Panc1 (cell line): ENCODE results near the gene ADRM1. TPM values are rescaled to one million over a fixed set of nuclear protein-coding genes. Genes with fewer than 3 reads are reported as not detected.

ENCODE experiments used
- ATAC-seq: fragments of 200-7000 bp; cut with Tn5 transposase; 2 replicates; pipeline ENCODE4 v1.9.1; 2020; ENCODE audit warnings: mild to moderate bottlenecking, moderate library complexity
- BruUV-seq: library from RNA; stranded (reverse); fragments of 400-500 nt; replicated peaks from 2 replicates; lab custom pipeline; 2021; lab: Mats Ljungman, UMichigan
- CTCF ChIA-PET: fragments of 300-600 bp; sonication (Branson Sonifier 250); formaldehyde crosslinking; loops from one replicate; lab custom pipeline; 2022; ENCODE audit warnings: antibody characterized with exemption; lab: Charles Lee
- POLR2A ChIA-PET: fragments of 300-600 bp; sonication (Branson Sonifier 250); formaldehyde crosslinking; loops from one replicate; lab custom pipeline; 2022; ENCODE audit warnings: antibody characterized with exemption; lab: Charles Lee
- DNase-seq: peaks from one replicate; pipeline ENCODE4 v3.0.0-alpha.2; 2010; ENCODE audit warnings: low read depth, low spot score
- H3K27ac ChIP-seq: 2 replicates; pipeline ENCODE4 v1.5.1; 2011; ENCODE audit warnings: mild to moderate bottlenecking, low read length, inconsistent platforms
- H3K27me3 ChIP-seq: fragments of 200-500 bp; sonication (Bioruptor generic); 2 replicates; pipeline ENCODE4 v1.6.0; 2014; ENCODE audit warnings: low read length, inconsistent platforms; ENCODE audit not compliant: control insufficient read depth, insufficient read depth
- H3K36me3 ChIP-seq: fragments of 200-500 bp; sonication (Bioruptor generic); 2 replicates; pipeline ENCODE4 v1.5.1; 2014; ENCODE audit warnings: inconsistent platforms, mild to moderate bottlenecking, low read length, moderate library complexity; ENCODE audit not compliant: control insufficient read depth, insufficient read depth
- H3K4me1 ChIP-seq: 2 replicates; pipeline ENCODE4 v1.5.1; 2011; ENCODE audit warnings: inconsistent platforms, mild to moderate bottlenecking, low read length, moderate library complexity; ENCODE audit not compliant: control insufficient read depth, insufficient read depth
- H3K4me3 ChIP-seq, 2 experiments: 2 replicates each; pipeline ENCODE4 v1.5.1; 2011 to 2012; ENCODE audit warnings: low read depth in 2 of 2, low read length in 2 of 2, mild to moderate bottlenecking in 2 of 2, inconsistent platforms in 1 of 2, moderate library complexity in 1 of 2
- H3K9me3 ChIP-seq: fragments of 200-500 bp; sonication (Bioruptor generic); 2 replicates; pipeline ENCODE4 v1.5.1; 2014; ENCODE audit warnings: low read depth, mild to moderate bottlenecking, inconsistent platforms, low read length, moderate library complexity; ENCODE audit not compliant: control insufficient read depth, insufficient read depth
- POLR2AphosphoS5 ChIP-seq: IDR thresholded peaks from 2 replicates; pipeline ENCODE4 v1.6.1; 2012; ENCODE audit warnings: mild to moderate bottlenecking, low read depth, low read length, moderate library complexity
- SIN3A ChIP-seq: IDR thresholded peaks from 2 replicates; pipeline ENCODE4 v1.6.1; 2012; ENCODE audit warnings: low read depth, mild to moderate bottlenecking, low read length, moderate library complexity, borderline replicate concordance; ENCODE audit not compliant: insufficient read depth
- TCF7L2 ChIP-seq: IDR thresholded peaks from 2 replicates; pipeline ENCODE4 v1.6.1; 2011; ENCODE audit warnings: mild to moderate bottlenecking, low read depth, low read length, inconsistent platforms
- in situ Hi-C: cut with HindIII; loops from 2 replicates; pipeline ENCODE4 v1.10.0; 2016; ENCODE audit warnings: low sequenced_read_pairs, low pct_unique_long_range_greater_than_20kb
- intact Hi-C: fragments of 100-400 bp; cut with micrococcal nuclease; formaldehyde crosslinking; loops from one replicate; pipeline ENCODE4 v1.10.0; 2022; ENCODE audit not compliant: unreplicated experiment
- total RNA-seq: library from RNA; stranded (reverse); gene quantifications from one replicate; pipeline ENCODE4 v1.2.1, GENCODE V29; 2021; ENCODE audit not compliant: unreplicated experiment
- TF ChIP-seq, protein P1 (sequence below), 2 experiments: IDR thresholded peaks; 2 replicates each; pipeline ENCODE4 v1.6.1; 2011 to 2012; ENCODE audit warnings: low read depth in 2 of 2, control low read depth in 1 of 2, low read length in 1 of 2, mild to moderate bottlenecking in 1 of 2, moderate library complexity in 1 of 2; ENCODE audit not compliant: insufficient read depth in 1 of 2
- TF ChIP-seq, protein P2 (sequence below): fragments of 450-650 bp; IDR thresholded peaks from 2 replicates; pipeline ENCODE4 v1.5.1; 2017; ENCODE audit warnings: mild to moderate bottlenecking

ADRM1 gene
- total RNA-seq, 1 experiment from 2014 or later = 194 TPM

DNA sequence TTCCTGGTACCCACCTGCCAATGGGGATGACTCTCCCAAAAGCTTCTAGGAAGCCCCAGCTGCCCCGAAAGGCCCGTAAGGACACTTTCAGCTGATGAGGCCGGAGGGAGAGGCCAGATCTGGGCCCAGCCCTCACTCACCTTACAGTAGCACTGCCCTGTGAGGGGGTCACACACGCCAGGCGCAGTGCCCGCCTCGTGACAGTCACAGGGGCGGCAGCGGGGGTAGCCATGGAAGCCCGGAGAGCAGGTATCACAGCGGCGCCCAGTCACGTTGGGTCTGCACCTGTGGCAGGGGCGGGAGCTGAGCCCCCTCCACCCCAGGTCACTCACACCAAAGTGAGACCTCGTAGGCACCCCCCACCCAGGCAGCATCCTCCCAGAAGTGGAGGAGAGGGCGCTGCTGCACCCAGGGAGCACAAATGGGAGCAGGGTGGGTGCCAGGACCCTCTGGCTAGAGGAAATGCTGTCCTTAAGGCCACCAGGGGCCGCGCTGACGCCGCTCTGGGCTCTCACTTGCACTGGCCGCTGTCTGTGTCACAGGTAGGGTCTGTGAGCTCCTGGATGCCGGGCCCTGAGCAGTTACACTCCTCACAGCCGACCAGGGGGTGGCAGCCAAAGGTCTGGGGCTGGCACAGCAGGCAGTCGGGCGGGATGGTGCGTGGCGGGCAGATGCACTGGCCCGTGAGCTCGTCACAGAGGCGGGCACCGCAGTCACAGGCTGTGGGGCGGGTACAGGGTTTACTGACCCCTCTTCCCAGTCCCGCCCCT lies 25.1 kb downstream of the ADRM1 start:
- CTCF ChIA-PET = no interaction called here
- H3K4me3 ChIP-seq = no peak overlapping the region
- in situ Hi-C loops = no loop called here
- no peaks in the 10 kb centered on the region for H3K9me3 ChIP-seq
- no peaks in the 10 kb centered on the region for H3K27me3 ChIP-seq
- H3K4me1 ChIP-seq = peaks cover 4% of the 10 kb centered on the region; the same call in 1 of the 2 replicates
- BruUV-seq = no TSS peak
- intact Hi-C loops = no loop called here
- TF ChIP-seq SIN3A = no peak
- TF ChIP-seq, protein P1, sequence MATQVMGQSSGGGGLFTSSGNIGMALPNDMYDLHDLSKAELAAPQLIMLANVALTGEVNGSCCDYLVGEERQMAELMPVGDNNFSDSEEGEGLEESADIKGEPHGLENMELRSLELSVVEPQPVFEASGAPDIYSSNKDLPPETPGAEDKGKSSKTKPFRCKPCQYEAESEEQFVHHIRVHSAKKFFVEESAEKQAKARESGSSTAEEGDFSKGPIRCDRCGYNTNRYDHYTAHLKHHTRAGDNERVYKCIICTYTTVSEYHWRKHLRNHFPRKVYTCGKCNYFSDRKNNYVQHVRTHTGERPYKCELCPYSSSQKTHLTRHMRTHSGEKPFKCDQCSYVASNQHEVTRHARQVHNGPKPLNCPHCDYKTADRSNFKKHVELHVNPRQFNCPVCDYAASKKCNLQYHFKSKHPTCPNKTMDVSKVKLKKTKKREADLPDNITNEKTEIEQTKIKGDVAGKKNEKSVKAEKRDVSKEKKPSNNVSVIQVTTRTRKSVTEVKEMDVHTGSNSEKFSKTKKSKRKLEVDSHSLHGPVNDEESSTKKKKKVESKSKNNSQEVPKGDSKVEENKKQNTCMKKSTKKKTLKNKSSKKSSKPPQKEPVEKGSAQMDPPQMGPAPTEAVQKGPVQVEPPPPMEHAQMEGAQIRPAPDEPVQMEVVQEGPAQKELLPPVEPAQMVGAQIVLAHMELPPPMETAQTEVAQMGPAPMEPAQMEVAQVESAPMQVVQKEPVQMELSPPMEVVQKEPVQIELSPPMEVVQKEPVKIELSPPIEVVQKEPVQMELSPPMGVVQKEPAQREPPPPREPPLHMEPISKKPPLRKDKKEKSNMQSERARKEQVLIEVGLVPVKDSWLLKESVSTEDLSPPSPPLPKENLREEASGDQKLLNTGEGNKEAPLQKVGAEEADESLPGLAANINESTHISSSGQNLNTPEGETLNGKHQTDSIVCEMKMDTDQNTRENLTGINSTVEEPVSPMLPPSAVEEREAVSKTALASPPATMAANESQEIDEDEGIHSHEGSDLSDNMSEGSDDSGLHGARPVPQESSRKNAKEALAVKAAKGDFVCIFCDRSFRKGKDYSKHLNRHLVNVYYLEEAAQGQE (IDR thresholded peaks at IDR 0.05; ENCODE audit: insufficient read depth in 1 of 2, low read depth in 2 of 2, low read length in 1 of 2) = peak in 1 of 2 experiments; percentile 9; a peak in 1 of 4 replicates
- TF ChIP-seq, protein P2, sequence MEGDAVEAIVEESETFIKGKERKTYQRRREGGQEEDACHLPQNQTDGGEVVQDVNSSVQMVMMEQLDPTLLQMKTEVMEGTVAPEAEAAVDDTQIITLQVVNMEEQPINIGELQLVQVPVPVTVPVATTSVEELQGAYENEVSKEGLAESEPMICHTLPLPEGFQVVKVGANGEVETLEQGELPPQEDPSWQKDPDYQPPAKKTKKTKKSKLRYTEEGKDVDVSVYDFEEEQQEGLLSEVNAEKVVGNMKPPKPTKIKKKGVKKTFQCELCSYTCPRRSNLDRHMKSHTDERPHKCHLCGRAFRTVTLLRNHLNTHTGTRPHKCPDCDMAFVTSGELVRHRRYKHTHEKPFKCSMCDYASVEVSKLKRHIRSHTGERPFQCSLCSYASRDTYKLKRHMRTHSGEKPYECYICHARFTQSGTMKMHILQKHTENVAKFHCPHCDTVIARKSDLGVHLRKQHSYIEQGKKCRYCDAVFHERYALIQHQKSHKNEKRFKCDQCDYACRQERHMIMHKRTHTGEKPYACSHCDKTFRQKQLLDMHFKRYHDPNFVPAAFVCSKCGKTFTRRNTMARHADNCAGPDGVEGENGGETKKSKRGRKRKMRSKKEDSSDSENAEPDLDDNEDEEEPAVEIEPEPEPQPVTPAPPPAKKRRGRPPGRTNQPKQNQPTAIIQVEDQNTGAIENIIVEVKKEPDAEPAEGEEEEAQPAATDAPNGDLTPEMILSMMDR = no peak; the same call in 1 of the 2 replicates
- TF ChIP-seq POLR2AphosphoS5 = no peak
- no peak for TF ChIP-seq TCF7L2
- DNase-seq = no peak
- no peak for ATAC-seq
- POLR2A ChIA-PET = no interaction called here
- no peak overlapping the region for H3K27ac ChIP-seq
- H3K36me3 ChIP-seq = peaks cover 12% of the 10 kb centered on the region

DNA sequence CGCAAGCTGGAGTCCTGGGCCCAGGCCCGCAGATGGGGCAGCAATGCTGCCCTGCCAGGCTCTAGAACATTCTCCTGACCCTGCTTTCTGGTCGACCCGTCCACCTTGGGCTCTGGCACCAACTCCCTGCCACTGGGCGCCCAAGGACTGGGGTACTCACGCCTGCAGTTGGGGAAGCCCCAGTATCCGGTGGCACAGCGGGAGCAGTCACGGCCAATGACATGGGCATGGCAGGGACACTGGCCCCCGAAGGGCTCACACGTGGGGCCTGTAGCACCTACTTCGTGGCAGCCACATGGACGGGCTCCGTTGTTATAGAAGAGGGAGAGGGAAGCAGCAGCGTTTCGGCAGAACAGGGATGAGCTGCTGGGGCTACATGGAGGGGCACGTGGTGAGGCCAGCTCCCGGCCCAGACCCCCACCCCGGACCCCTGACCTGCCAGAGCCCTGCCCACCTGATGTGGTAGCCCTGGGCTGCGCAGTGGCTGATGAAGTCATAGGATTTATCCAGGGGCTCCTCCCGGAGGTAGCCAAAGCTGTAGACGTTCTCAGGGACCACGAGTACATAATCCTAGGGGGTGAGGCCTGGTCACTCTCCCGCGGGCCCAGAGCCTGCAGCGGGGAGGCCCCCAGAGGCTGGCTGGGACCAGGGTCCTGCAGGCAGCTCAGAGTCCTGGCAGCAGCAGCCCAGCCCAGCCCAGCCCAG lies 26.0 kb downstream of the ADRM1 start:
- H3K4me1 ChIP-seq = peaks cover 4% of the 10 kb centered on the region; the same call in 1 of the 2 replicates
- intact Hi-C loops (no loop called here), in situ Hi-C loops (no loop called here)
- ATAC-seq (no peak), DNase-seq (no peak)
- no TSS peak for BruUV-seq
- ChIA-PET CTCF (no interaction called here), POLR2A (no interaction called here)
- TF ChIP-seq, protein P1 (IDR thresholded peaks at IDR 0.05; ENCODE audit: insufficient read depth in 1 of 2, low read depth in 2 of 2, low read length in 1 of 2) = no peak
- TF ChIP-seq SIN3A = no peak
- TF ChIP-seq TCF7L2 = no peak
- TF ChIP-seq, protein P2 = no peak
- no peak for TF ChIP-seq POLR2AphosphoS5
- no peak overlapping the region for H3K4me3 ChIP-seq
- no peaks in the 10 kb centered on the region for H3K27me3 ChIP-seq
- no peak overlapping the region for H3K27ac ChIP-seq
- H3K36me3 ChIP-seq = peaks cover 12% of the 10 kb centered on the region
- H3K9me3 ChIP-seq = no peaks in the 10 kb centered on the region
